Activated T-cell treated with anti-CD3 and anti-CD28 coated beads, Interleukin-2, amount 50 U/mL, for 4 hours (primary cell): Measurements from ENCODE around the gene TRA2B. TPM values are rescaled to one million over a fixed set of nuclear protein-coding genes. Genes with fewer than 3 reads are reported as not detected.

Experiments
- ATAC-seq, 2 donors: fragments of 200-7000 bp; cut with Tn5 transposase; one replicate each; pipeline ENCODE4 v1.10.0; 2021
- DNase-seq: peaks from one replicate; pipeline ENCODE4 v3.0.0-alpha.2; 2020
- H3K27me3 Mint-ChIP-seq: one replicate; pipeline ENCODE4 v1.8.0; 2021; ENCODE audit warnings: low read depth, mixed read lengths
- H3K36me3 Mint-ChIP-seq: one replicate; pipeline ENCODE4 v1.8.0; 2022; ENCODE audit warnings: mixed read lengths; ENCODE audit not compliant: insufficient read depth
- H3K4me1 Mint-ChIP-seq: one replicate; pipeline ENCODE4 v1.8.0; 2021; ENCODE audit warnings: low read depth, mixed read lengths
- H3K4me3 Mint-ChIP-seq: one replicate; pipeline ENCODE4 v1.8.0; 2021; ENCODE audit warnings: mild to moderate bottlenecking, moderate library complexity, mixed read lengths
- H3K9me3 Mint-ChIP-seq: one replicate; pipeline ENCODE4 v1.8.0; 2021; ENCODE audit warnings: mixed read lengths
- total RNA-seq, 3 donors: library from RNA; stranded (reverse); gene quantifications; one replicate each; pipeline ENCODE4 v1.2.1, GENCODE V29; 2021

Gene TRA2B
- total RNA-seq, 3 donors from 2014 or later = 348 to 373 (median 355) TPM

DNA sequence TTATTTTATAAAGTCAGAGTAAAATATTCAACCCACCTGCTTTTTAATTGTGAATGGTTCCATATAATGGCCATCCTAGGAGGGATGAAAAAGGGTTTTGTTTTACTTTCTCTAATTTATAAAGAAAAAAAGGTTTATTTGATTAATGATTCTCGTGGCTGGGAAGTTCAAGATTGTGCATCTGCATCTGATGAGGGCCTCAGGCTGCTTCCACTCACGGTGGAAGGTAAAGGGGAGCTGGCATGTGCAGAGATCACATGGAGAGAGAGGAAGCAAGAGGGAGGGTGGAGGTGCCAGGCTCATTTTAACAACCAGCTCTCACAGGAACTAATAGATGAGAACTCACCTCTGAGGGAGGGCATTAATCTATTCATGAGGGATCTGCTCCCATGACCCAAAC lies 27.7 kb upstream of the TRA2B start:
- H3K27me3 Mint-ChIP-seq = no peaks in the 10 kb centered on the region
- no peak overlapping the region for H3K4me3 Mint-ChIP-seq

DNA sequence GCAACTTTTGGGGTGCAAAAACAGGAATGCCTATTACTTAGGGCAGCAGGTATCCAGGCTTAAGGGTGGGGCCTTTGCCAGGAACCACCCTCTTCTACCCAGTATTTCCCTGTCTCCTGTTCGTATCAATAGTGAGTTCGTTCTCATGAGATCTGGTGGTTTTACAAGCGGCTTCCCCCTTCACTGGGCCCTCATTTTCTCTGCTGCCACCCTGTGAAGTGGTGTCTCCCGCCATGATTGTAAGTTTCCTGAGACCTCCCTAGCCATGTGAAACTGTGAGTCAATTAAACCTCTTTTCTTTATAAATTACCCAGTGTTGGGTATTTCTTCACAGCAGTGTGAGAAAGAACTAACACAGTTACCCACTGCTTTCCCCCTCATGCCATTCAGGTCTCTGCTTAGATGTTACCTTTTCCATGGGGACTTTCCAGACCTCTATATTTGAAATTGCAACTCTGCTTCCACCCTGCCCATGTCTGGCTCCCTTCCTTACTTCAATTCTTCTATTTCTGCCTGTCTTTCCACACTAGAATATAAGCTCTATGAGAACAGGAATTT lies 23.9 kb upstream of the TRA2B start:
- DNase-seq (no peak), ATAC-seq (peak; percentile 42 to 58)
- H3K36me3 Mint-ChIP-seq = no peaks in the 10 kb centered on the region
- H3K27me3 Mint-ChIP-seq = peaks cover 3% of the 10 kb centered on the region
- H3K9me3 Mint-ChIP-seq = peaks cover 15% of the 10 kb centered on the region
- H3K4me1 Mint-ChIP-seq = peaks cover 4% of the 10 kb centered on the region
- H3K4me3 Mint-ChIP-seq = no peak overlapping the region

More for the DNA sequence above, 27.7 kb upstream of the TRA2B start:
- H3K36me3 Mint-ChIP-seq = no peaks in the 10 kb centered on the region
- no peak for DNase-seq
- H3K4me1 Mint-ChIP-seq = no peaks in the 10 kb centered on the region
- no peak for ATAC-seq
- H3K9me3 Mint-ChIP-seq = peaks cover 15% of the 10 kb centered on the region

DNA sequence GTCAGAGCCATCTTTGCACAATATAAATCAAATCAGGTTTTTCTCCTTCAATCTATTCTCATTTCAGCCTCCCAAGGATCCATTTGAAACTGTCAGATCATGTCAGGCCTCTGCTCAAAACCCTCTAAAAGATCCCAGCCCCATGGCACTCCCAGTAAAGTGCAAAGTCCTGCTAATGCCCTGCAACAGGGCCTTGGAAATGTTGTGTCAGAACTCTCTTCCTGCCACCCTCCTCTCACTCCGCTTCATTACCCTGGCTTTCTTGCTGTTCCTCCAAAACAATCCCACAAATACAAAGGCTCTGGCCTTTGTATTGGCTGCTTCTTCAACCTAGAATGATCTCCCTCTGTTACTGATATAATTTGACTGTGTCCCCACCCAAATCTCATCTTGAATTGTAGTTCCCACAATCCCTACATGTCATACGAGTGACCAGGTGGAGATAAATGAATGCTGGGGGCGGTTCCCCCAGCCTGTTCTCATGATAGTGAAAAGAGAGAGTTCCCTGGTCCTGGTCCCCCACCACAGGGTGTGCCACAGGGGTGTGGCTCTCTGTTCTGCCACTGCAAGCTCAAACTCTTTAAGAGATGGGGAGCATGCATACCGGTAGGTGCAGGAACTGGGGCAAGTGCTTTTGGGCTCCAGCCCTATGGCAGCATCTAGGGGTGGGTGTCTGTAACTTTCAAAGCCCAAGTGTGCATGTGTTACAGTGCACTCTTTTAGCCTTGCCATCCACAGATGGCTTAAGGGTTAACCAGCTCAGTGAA lies 22.9 kb upstream of the TRA2B start:
- DNase-seq = no peak
- peak in 1 of 2 donors; percentile 18 for ATAC-seq
- peaks cover 4% of the 10 kb centered on the region for H3K4me1 Mint-ChIP-seq
- H3K36me3 Mint-ChIP-seq = no peaks in the 10 kb centered on the region
- peaks cover 3% of the 10 kb centered on the region for H3K27me3 Mint-ChIP-seq
- peaks cover 12% of the 10 kb centered on the region for H3K9me3 Mint-ChIP-seq
- no peak overlapping the region for H3K4me3 Mint-ChIP-seq

DNA sequence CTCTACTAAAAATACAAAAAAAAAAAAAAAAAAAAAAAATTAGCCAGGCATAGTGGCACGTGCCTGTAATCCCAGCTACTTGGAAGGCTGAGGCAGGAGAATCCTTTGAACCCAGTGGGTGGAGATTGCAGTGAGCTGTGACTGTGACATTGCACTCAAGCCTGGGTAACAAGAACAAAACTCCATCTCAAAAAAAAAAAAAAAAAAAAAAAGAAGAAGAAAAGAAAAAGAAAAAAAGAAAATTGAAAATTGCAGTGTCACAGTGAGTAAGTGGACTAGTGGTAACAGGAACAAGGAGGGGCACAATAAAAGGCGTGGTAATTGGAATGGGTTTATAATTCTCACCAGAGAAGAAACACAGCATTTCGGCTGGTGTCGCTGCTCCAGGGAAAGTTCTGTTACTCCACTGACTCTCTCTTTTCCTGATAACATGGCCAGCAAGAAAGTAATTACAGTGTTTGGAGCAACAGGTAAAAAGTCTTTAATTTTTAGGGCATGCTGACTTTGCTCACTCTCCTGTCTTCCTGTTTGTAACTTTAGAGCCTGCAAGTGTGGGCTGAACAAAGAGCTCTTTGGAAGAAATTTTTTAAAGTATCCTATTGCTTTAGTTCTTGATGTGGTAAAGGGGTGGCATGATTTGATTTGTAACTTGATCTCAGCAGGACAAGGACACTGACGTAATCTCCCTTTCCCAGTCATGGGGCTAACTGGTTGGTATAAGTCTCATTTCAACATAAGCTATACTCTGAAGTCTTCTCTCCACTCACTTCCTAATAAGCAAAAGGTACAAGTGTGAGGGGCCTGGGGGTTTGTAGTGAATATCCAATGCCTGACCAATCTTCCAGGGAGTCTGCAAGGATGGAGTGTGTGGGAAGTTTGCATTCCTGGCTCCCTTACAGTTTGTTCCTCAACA lies 22.1 kb upstream of the TRA2B start:
- Mint-ChIP-seq H3K27me3 (peaks cover 3% of the 10 kb centered on the region), H3K36me3 (no peaks in the 10 kb centered on the region), H3K4me1 (peaks cover 4% of the 10 kb centered on the region), H3K9me3 (peaks cover 3% of the 10 kb centered on the region), H3K4me3 (no peak overlapping the region)
- peak; percentile 47 to 55 for ATAC-seq
- no peak for DNase-seq

DNA sequence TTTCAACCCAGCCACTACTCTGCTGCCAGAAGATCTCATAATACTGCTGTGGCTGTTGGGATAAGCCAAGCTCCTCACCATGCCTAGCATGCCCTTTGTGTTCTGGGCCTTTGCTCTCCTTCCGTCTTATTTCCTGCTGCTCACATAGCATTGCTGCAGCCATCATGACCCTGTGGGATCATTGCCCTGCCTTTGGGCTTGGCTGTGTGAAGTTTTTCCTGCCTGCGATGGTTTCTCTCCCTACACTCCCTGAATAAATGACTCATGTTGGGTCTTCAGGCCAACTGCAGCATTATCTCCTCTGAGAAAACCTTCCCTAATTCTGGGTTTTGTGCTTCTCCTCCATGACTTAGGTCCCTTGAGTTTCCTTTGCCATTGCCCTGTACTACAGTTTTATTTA lies 20.8 kb upstream of the TRA2B start:
- DNase-seq (no peak), ATAC-seq (no peak)
- Mint-ChIP-seq H3K4me3 (no peak overlapping the region), H3K4me1 (peaks cover 4% of the 10 kb centered on the region), H3K27me3 (peaks cover 3% of the 10 kb centered on the region), H3K9me3 (no peaks in the 10 kb centered on the region), H3K36me3 (no peaks in the 10 kb centered on the region)

DNA sequence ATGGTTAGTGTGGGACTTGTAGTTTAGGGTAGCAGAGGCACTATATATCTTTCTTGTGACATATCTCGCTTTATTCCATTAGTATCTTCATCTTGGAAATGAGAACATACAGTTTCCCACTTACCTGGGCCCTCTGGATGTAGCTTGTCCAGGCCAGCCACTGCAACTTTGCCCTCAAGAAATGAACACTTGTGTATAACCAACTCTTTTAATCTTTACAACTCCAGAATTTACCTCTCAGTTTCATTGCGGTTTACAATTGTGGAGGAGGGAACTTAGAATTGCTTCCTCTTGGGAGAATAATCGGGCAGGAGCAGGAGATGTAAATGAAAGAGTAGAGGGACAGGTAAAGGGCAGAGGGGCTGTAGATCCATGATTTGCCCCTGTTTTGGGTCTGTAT lies 18.4 kb upstream of the TRA2B start:
- Mint-ChIP-seq H3K4me3 (no peak overlapping the region), H3K27me3 (peaks cover 10% of the 10 kb centered on the region), H3K36me3 (no peaks in the 10 kb centered on the region), H3K9me3 (no peaks in the 10 kb centered on the region), H3K4me1 (peaks cover 4% of the 10 kb centered on the region)
- no peak for DNase-seq
- ATAC-seq = no peak

DNA sequence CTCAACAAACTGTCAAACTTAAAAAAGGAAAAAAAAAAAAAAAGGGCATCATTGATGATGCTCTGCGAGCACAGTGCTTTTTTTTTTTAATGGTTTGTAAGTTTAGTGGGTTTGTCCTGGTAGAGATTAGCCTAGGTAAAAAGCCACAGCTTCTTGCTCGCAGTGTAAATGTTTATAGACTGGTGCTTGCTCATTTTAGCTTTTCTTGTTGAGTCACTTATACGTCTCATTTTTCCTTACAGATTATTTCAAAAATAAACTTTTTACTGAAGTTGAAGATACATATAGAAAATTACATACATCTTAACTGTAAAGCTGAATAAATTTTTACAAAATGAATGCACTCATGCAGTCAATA lies 16.5 kb upstream of the TRA2B start:
- Mint-ChIP-seq H3K4me3 (no peak overlapping the region), H3K9me3 (no peaks in the 10 kb centered on the region), H3K36me3 (no peaks in the 10 kb centered on the region), H3K27me3 (peaks cover 13% of the 10 kb centered on the region), H3K4me1 (peaks cover 4% of the 10 kb centered on the region)
- ATAC-seq (no peak), DNase-seq (no peak)

DNA sequence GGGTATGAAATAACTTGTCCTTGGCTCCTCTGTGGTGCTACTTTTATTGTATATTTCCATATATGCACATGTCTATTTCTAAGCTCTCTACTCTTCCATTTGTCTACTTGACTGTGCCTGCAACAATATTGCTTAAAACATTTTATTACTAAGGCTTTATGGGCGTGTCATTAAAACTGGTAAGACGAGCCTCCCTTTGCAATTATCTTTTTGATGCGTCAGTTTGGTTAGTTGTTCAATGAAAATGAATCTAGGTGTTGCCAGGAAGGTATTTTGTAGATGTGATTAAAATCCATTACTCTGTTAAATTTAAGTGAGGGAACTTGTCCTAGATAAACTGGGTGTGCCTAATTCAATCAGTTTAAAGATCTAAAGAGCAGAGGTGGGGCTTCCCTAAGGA lies 12.9 kb upstream of the TRA2B start:
- Mint-ChIP-seq H3K4me3 (no peak overlapping the region), H3K9me3 (no peaks in the 10 kb centered on the region), H3K36me3 (no peaks in the 10 kb centered on the region), H3K27me3 (peaks cover 14% of the 10 kb centered on the region), H3K4me1 (no peaks in the 10 kb centered on the region)
- ATAC-seq = no peak
- DNase-seq = no peak

DNA sequence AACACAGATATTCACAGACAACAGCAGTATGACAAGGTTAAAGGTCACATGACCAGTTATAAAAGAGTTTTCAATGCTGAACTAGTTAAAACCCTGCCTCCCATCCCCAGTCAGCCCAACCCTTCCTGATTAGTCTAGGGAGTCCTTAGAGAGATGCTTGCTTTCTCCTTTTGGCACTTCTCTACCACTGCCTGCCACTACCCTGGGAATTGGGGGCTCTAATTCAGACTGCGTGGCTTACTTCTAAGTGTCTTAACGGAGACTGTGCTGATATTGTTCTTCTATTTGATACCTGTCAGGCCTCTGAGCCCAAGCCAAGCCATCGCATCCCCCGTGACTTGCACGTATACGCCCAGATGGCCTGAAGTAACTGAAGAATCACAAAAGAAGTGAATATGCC lies 11.7 kb upstream of the TRA2B start:
- ATAC-seq = no peak
- Mint-ChIP-seq H3K9me3 (no peaks in the 10 kb centered on the region), H3K4me3 (no peak overlapping the region), H3K27me3 (peaks cover 14% of the 10 kb centered on the region), H3K36me3 (no peaks in the 10 kb centered on the region), H3K4me1 (no peaks in the 10 kb centered on the region)
- DNase-seq = no peak

DNA sequence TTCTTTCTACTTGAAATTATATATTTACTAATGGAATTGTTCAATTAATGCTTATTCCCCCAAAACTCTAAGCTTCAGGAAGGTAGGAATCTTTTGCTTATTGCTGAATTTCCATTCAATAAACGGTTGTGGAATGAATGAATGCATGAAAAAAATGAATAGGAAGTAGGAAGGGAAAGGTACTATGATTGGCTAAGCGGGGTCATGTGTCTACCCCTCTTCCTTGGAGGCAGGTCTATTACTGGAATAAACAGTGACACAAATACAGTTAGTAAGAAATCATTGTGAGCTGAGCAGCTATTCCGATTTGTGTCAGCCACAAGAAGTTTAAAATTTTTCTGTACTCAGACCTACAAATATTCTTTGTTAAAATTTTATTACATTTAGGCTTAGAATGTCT lies 10.5 kb upstream of the TRA2B start:
- DNase-seq (no peak), ATAC-seq (no peak)
- Mint-ChIP-seq H3K36me3 (no peaks in the 10 kb centered on the region), H3K27me3 (peaks cover 14% of the 10 kb centered on the region), H3K4me3 (no peak overlapping the region), H3K9me3 (no peaks in the 10 kb centered on the region), H3K4me1 (peaks cover 9% of the 10 kb centered on the region)

DNA sequence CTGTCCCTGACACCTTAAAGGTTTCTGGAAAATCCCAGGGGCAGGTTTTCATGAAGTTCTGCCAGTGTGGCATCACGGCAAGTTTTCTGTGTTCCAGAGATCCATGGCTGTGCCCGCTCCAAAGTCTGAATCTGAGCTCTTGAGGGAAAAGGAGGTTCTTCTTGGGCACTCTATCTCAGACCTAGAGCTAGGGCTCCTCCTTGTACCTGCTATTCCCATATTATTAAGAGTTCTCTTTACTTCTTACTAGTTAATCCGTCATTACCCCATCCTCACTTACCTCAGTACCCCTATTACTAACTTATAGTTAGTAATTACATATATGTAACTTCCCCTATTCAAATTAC lies 5.9 kb upstream of the TRA2B start:
- no peak for DNase-seq
- no peak overlapping the region for H3K4me3 Mint-ChIP-seq
- H3K4me1 Mint-ChIP-seq = peaks cover 15% of the 10 kb centered on the region
- peaks cover 4% of the 10 kb centered on the region for H3K27me3 Mint-ChIP-seq
- H3K36me3 Mint-ChIP-seq = no peaks in the 10 kb centered on the region
- peak; percentile 38 to 40 for ATAC-seq
- no peaks in the 10 kb centered on the region for H3K9me3 Mint-ChIP-seq

DNA sequence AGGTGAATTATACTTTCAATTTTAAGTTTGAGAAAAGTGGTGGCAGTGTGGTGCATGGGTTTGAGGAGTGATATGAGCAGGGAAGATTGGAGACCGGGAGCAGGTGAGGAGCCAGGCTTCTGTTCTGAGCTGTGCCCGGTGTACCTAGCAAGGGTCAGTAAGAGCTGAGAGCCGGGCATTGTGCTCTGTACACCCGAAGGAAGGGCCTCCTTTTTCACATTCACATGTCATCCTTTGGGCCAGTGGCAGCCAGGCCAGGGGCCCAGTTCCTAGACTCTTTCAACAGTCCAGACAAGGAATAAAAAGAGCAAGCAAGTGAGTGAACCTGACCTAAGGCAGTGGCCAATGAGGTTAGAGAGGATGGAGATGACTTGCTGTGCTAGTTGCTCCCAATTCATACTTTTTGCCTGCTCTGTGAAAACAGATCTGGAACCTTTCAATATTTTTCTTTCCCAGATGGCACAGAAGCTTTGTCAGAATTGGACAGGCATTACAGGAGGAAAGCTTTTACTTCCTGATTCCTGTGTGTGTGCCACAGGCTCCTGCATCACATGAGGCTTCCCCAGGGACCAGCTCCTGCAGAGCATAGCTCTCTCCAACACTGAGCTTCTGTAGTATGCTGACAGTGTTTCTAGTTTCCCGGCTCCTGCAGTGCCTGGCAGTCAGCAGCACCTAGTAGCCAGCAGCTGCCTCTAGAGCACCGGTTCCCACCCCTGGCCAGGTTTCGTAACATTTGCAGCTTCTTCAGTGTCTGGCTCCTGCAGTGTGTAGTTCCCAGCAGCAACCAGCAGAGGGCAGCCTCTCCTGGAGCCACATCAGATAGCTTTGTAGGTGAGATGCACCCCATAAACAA lies 5.3 kb upstream of the TRA2B start:
- Mint-ChIP-seq H3K27me3 (peaks cover 4% of the 10 kb centered on the region), H3K9me3 (peaks cover 2% of the 10 kb centered on the region), H3K4me3 (peak overlapping the region; percentile 46), H3K4me1 (peaks cover 17% of the 10 kb centered on the region), H3K36me3 (no peaks in the 10 kb centered on the region)
- peak; percentile 80 for DNase-seq
- ATAC-seq = peak; percentile 97

DNA sequence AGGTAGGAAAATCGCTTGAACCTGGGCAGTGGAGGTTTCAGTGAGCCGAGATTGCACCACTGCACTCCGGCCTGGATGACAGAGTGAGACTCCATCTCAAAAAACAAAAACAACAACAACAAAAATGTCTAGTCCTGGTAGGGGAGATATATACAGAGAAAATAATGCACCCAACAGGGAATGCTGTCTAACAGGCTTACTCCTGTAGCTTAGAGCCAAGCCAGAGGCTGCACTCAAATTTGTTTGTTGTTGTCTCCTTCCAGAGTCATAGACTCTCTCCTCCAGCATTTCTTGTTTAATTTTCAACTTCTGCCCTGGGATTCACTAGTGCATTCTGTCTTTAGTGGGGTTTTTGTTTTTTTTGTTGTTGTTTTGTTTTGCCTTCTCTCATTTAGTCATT lies 4.6 kb upstream of the TRA2B start:
- no peak overlapping the region for H3K4me3 Mint-ChIP-seq
- no peaks in the 10 kb centered on the region for H3K36me3 Mint-ChIP-seq
- H3K4me1 Mint-ChIP-seq = peaks cover 18% of the 10 kb centered on the region
- H3K27me3 Mint-ChIP-seq = peaks cover 4% of the 10 kb centered on the region
- ATAC-seq = no peak
- H3K9me3 Mint-ChIP-seq = peaks cover 3% of the 10 kb centered on the region
- no peak for DNase-seq

DNA sequence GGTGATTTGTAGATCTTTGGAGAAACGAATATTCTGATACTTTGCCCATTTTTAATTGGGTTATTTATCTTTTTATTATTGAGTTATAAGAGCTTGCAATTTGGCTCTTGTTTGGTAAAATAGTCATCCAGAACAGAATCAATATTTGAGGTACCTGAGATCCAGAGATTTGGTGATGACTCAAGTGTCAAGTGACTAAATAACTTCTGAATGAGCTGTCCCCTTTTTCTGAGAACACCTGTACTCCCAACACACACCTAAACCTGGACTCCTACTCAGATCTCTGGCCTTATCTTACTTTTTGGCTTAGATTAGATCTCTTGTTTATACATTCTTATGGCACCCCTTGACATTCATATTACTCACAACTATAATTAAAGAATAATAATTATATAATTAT lies 3.1 kb upstream of the TRA2B start:
- Mint-ChIP-seq H3K9me3 (peaks cover 3% of the 10 kb centered on the region), H3K36me3 (peaks cover 14% of the 10 kb centered on the region), H3K4me3 (no peak overlapping the region), H3K27me3 (no peaks in the 10 kb centered on the region), H3K4me1 (peaks cover 18% of the 10 kb centered on the region)
- ATAC-seq = no peak
- no peak for DNase-seq
